Stimulated activated naive CD4-positive, alpha-beta T cell (primary cell): ENCODE data around the gene GZF1.
"Not testable (repeated sequence)": the region's sequence is repeated elsewhere in the genome, so short reads cannot be mapped to it uniquely, and the experiment has no call there.

Experiments used
- DNase-seq, 6 experiments: peaks; one replicate each; lab custom pipeline; 2025; lab: John Stamatoyannopoulos, UW

The GZF1 gene

DNA sequence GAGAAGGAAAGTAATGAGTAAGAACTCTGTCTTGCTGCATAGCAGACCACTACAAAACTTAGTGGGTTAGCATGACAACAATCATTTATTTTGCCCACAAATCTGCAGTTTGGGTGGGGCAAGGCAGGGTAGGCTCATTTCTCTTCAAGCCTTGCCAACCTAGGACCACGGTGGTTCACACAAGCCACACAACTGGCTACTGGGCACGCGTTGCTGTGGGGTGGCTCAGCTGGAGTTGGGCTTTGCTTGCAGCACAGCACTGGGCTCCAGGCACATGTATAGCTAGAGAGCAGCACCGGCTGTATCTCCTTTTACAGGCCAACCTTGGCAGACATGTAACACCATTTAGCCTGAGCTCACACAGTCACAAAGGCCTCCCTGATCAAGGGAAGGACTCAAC lies 16.0 kb upstream of the GZF1 start:
- DNase-seq, result no peak

DNA sequence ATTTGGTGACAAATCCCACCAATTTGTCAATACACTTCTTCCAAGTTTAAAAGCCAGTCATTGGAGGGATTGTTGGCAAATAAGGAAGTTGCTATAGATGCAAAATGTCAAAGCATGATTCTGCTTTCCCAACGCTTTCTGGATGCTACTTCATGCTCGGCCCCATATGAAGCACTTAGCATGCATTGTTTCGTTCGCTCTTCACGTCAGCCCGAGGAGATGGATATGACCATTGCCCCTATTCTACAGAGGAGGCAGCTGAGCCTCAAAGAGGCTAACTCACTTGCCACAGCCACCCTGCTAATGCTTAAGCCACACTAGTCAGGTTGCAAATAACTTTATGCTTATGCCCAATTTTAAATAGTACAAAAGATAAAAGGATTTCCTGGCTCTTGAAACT lies 14.2 kb upstream of the GZF1 start:
- no peak for DNase-seq

DNA sequence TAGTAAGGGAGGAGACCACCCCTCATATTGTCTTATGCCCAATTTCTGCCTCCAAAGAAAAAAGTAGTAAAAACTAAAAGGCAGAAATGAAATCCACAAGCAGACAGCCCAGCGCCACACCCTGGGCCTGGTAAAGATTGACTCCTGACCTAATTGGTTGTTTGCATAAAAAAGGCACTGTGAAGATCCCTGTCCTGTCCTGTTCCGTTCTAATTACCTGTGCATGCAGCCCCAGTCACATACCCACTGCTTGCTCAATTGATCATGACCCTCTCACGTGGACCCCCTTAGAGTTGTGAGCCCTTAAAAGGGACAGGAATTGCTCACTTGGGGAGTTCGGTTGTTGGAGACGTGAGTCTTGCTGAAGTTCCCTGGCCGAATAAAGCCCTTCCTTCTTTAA lies 13.5 kb upstream of the GZF1 start:
- not testable (repeated sequence) for DNase-seq

DNA sequence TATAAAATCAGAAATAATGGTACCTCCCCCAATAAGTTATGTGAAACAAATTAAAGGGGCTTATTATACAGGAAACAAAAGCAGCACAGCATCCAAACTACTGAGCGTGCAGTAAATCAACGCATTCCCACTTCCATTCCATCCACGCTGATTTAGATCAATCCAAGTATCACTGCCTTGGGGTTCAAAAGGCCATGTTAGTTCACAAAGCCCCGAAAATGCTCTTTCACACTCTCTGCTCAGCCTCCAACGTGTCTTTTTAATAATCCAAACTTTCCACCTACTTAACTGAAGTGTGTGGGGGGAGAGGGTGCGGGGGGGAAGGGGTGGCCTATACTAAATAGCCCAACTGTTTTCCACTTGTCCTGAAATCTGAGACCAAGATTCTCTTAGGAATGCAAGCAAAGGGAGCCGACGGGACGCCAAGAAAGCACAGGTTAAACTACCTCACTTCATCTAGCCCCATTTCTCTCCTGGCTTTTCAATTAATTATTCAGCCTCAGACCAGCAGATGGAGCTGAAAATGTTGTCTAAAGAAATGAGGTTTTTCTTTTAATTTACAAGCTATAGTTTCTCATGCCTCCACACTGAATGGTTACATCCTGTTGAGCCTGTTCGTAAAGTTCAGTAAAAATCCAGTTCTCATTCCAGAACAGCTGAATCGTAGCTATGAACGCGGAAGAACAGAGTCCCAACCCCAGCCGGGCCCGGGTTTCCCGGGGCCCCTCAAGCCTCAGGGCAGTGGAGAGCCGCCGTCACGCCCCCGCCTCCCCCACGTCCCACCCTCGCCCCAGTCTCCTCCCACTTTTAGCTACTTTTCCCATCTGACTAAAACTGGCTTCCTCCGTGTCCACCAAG lies 12.4 kb upstream of the GZF1 start:
- DNase-seq, result peak in 4 of 6 experiments; percentile 61 to 88 (median 78)

DNA sequence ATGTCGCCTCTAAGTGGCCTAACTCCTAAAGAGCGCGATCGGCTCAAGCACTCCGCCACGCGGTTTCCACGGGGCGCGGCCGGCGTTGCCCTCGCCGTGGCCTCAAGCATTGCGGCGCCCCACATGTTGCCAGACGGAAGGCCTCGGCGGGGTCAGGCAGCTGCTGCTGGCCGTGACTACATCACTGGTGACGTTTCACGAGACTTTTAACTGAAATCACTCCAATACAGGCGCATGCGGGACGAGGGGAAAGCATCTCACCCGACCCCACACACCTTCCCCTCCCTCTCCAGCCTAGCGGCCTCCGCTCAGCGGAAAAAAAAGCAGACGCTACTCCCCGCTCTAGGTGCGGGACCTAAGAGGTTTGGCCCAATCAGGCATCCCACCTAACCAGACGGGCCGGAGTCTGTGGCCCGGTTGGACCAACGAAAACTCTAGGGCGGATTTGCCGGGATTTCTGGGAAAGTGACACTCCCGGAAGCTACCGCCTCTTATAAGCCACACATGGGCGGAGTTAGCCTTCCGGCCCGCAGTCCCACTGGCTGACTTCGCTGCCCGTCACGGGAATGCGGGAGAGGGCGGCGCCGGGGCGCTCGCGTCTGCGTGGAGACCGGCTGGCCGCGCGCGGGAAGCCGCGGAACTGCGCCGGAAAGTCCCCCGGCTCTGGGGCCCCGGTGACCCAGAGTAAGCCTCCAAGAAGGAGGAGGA lies 11.6 kb upstream of the GZF1 start, which contains the start of gene NXT1:
NXT1 (plus strand) TSS at position 596 of the 708 bp plus-strand sequence. CDS start 3,251 bp downstream, outside the sequence.
- peak; percentile 90 to 98 (median 94) for DNase-seq

DNA sequence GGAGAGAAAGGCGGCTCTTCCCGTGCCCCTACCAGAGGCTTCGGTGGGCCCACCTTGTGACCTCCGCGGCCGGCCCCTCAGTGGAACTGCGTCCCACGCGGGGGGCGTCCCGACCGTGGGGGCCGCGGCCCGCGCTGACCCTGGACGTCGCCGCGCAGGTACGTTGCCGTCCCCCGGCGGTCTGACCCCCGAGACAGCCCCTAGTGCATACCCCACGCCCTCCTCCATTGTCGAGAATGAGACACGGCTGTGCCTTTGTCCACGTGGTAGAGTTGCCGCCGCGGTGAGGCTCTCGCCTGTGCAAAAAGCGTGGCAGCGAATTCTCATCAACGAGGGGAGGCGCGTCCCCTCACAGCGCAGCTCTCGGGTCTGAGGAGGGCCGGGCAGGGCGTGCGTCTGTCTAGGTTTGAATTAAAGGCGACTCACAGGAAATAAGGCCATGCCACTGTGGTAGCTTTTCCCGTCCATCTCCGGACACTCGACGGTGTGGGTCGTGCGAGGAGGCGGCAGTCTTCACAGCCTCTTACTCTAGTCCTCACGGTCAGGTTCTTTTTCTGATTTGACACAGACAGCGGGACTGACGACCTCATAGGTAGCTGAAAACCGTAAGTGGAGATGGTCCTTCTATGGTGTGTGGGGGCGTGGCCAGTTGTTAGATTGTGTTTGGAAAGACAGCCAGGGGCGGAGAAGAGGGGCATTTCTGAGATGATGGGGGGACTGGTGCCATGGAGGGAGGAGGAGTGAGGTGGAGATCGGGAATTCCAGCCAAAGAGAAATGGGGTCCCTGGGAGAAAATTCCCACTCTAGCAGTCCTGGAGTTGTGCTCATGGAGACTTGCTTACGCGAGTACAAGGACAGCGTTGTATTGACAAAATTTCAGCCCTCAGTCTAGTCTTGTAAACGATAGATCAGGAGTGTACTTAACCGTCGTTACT lies 10.8 kb upstream of the GZF1 start:
- peak; percentile 21 to 75 (median 56) for DNase-seq

DNA sequence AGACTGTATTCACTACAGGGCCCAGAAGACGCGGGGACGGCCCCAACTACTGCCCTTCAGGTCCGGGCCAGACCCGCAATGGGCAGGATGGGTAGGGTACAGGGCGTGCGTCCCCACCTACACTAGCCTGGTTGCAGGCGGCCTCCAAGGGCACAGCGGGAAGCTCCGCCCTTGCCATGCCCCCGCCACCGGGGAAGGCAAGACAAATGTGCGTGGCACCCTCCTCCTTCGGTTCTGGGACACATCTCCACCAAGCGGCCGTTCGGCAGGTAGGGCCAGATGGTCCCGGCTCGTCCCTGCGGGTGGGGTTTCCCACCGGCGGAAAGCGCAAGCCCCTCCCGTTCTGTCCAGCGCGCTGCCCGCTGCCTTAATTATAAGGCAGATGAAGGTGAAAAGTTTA lies 5.8 kb upstream of the GZF1 start:
- no peak for DNase-seq

DNA sequence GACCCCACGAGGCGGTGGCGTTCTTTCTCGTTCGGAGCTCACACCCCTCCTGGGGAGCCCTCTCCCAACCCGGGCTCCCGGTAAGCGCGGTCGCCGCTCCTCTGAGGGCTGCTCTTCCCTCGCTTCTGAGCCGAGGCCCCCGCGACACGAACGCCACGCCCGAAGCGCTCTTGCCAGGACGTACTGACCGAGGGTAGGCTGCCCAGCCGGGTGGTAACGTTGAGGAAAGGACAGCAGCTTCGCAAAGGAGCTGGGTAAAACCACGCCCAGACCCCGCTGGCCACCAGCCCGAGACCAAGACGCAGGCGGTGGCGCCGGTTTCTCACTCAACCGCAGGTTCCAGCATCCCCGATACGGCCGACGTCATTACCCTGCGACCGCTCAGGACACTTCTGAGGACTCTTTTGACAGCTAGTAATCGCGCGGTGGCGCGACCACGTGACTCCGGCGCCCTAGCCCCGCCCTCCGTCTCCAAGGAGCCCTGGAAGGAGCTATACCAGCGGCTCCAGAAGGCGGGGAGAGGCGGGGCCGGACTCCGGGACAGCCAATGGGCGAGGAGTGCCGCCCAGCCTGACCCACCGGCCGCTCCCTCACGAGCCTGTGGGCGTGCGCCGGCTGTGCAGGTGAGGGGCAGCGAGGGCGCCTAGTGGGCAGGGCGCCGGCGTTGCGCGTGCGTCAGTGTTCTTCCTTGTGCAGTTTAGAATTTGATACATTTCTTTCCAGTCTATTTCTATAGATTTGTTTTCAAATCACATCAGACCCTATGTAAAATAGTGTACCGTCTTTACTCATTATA lies 4.0 kb upstream of the GZF1 start:
- DNase-seq, result peak; percentile 96 to 100 (median 98)

DNA sequence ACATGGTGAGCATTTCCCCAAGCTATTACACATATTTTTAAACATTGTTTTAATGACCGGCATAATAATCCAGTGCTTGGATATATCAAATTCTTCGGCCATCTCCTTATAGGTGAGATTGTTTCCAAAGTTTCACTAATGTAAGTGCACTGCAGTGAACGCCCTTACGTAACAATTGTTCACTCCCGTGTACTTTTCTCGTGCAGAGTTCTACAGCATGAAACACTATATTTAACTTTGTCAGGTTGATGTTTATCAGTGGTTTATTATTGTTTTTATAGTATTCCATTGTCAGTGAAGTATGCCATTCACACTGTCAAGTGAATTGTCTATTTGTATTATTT lies 3.4 kb upstream of the GZF1 start:
- no peak for DNase-seq

DNA sequence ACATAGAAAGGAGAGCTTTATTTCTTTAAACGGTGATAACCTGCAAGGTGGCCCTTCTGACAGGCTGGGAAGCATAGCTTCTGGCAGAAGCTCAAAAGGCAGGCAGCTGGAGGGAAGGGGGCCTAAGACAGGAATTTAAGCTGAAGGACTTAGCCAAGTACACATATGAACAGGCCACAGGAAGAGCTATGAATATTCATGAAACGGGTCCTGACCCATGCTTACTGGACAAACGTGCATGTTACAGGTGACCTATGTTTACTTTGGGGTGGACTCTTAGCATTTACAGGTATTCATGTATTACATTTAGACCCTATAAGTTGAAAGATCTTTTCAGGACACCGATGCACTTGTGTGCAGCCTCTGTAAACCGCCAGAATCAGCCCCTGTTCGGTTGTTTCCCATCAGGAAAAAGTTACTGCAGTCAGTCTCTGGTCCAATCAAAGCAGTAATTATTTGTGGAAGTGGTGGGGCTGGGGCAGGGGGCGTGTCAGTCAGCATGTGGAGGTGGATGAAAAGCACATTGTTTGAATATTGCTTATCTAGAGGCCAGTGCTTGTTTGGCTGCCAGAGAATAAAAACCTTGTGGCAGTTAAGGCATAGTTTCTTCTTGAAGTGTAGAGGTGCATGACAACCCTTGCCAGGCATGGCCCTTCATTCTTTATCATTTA lies 2.9 kb upstream of the GZF1 start:
- DNase-seq, result no peak

DNA sequence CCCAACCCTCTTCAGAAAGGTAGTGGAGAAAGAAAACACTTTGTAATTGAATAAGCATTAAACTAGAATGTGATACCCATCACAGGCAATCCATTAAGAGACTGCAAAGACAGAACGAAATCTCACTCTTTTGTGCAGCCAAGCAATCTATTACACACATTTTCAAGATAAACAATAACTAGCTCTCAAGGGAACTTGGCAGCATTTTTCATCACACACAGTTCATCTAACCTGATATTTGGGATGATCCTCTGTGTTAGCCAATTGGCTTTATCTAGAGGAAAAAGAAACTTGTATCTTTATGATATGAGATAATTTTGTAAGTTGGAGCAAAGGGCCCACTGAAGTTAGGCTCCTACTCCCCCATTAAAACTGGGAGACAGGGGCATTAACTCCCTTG lies 1.5 kb upstream of the GZF1 start:
- DNase-seq, result no peak

DNA sequence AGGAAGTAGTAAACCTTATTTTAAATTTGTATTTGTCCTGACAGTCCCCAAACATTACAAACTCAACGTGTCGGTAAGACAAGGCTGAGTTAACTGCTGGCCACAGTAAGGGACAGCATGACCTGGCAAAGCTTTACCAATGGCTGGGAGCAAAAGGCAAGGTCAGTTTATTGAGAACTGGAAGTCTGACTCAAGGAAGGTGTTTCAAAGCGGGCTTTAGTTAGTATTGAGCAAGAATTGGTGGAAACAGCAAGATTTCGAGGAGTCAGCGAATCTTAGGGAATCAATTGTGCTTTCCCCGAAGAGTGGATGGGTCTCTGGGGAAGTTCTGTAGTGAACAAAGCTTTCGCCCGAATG lies 885 bp upstream of the GZF1 start:
- peak in 1 of 6 experiments; percentile 23 for DNase-seq

DNA sequence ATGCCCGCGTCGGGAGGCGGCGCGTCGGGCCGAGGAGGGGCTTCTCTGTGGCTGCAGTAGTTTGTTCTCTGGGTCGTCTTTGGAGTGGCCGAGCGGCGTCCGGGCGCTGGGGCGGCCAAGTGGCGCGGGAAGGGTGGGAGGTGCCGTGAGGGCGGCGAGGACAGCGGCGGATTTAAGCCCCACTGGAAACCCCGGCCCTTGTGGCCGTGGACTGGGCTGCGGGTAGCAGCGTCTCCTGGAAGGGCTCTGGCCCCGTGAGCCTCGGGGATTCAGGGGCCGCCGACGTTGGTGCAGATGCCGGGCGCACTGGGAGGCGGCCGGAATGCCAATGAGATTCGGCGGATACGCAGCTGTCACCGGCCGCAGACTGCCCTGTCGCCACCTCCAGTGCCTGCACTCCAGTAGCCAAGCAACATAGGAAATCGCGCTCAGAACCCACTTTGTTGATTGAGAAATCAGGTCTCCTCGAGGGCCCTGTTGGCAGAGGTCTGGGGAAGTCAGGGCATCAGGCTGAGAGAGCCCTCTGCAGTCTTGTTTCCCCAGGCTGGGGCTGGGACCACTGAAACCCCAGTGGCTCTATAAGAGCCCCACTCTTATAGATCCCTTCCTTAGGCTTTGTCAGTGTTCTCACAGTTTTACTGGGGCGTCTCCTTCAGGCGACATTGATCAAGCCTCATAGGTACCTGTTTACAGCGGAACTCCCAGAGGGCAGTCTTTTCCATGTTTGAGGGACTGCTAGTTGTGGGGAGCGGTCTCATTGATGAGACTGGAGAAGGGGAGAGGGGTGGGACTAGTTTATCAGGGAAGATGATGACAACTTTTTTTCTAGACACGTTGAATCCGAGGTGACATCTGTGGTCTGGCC lies 642 bp downstream of the GZF1 start:
- DNase-seq, result peak in 3 of 6 experiments; percentile 20 to 54 (median 46)

DNA sequence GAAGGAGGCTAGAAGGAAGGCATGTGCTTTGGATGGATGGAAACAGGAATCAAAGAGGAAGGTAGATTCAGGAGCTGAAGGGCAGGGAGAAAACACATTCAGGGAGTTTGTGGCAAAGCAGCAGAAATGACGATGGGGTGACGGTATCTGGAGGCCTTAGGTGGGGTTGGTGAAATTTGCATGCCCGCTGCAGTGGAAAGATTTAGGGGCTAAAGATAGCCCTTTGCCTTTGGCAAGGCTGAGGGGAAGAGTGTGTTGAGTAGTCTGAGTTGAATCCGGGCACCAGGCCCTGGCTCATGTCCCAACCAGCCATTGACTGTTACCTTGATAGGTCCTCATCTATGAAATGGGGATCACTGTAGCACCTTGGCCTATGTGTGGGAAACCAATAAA lies 1.3 kb downstream of the GZF1 start:
- no peak for DNase-seq

DNA sequence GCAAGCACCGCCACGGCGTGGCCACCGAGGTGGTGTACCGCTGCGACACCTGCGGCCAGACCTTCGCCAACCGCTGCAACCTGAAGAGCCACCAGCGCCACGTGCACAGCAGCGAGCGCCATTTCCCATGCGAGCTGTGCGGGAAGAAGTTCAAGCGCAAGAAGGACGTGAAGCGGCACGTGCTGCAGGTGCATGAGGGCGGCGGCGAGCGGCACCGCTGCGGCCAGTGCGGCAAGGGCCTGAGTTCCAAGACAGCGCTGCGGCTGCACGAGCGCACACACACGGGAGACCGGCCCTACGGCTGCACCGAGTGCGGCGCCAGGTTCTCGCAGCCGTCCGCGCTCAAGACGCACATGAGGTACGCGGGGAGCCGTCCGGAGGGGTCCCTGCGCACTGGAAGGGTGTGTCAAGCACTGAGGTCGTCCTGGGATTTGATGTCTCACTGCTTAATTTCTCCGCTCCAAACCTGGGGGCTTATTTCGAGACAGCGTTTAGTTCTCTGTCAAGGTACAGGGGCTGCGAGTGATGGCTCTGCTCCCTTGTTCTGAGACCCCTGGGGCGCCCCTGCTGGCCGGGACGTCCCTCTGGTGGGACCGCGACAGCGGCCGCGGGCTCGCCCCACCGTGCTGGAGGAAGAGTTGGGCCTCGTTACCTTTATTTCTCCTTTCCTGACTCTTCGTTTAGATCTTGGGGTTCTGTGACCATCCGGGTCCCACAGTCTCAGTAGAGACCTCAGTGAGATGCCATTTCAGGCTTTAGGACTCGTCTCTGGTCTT lies 3.6 kb downstream of the GZF1 start:
- no peak for DNase-seq

DNA sequence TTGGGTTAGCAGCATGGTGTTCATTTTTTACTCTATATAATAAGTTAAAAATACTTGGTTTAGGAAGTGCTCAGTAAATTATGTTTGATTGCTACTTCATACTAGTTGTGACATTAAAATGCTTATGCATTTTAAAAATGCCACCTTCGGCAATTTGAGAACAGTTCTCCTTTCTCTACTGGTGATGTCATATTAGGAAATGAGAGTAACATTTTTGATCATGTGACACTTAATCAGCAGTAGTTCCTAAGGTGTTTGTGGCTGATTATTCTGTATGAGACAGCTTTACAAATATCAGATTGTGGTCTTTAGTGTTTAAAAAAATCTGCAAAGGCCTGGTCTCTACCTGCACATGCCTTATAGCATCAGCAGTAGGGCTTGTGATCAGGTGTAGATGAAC lies 4.4 kb downstream of the GZF1 start:
- no peak for DNase-seq

DNA sequence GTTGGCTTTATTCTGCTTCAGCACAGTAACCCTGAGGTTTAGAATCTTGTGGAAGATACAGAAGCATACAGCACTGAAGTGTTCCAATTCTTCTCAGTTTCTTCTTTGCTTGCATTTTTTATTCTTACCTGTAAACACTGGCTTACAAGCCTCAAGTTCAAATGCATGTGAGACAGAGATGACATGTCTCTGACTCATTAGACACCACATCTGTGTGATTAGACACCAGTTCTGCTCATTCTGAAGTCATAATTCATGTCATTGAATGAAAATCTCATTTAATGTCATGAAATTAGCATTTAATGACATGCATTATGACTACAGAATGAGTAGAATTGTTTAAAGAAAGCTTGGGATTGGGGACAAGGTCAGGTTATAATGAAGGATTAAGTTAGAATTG lies 5.8 kb downstream of the GZF1 start:
- no peak for DNase-seq

DNA sequence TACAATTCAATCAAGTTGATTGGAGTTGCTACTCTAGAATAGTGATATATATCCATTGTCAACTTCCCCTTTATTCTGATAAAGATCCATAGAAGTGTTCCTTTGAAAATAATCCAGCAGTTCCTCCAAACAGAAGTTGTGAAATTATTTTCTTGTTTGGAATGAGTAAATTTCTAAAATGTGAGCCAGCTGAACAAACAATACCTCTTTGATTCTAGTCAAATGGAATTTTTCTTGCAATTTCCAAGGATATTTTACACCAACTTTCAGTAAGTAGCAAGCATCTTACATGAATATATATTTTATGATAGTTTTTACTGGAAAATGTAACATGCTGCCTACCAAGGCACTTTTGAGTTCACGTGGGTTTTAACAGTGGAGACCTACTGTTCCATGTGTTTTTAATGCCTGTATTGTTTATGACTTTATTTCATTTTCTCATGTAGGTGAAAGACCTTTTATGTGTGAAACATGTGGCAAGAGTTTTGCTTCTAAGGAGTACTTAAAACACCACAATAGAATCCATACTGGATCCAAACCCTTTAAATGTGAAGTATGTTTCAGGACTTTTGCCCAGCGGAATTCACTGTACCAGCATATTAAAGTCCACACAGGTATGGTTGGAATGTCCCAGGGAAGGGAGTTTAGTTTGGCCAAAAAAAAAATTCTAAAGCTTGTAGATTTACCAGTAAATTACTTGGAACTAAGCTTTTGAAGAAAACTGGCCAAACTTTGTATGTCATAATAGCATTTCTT lies 6.5 kb downstream of the GZF1 start:
- DNase-seq, result no peak
